ENCODE measurements around the gene PADI6. TPM values are rescaled to one million over a fixed set of nuclear protein-coding genes. Genes with fewer than 3 reads are reported as not detected.

The PADI6 gene
- total and polyA plus RNA-seq, 9 of the 15 experiments (the other 6 are each of a cell fraction or from before 2014, with no cell fraction given): not detected

GRCh38 chr1:17438318-17439249, 66.6 kb downstream of the PADI6 start (continued):
- TF ChIP-seq, protein P1, sequence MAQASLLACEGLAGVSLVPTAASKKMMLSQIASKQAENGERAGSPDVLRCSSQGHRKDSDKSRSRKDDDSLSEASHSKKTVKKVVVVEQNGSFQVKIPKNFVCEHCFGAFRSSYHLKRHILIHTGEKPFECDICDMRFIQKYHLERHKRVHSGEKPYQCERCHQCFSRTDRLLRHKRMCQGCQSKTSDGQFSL (CRISPR knock-in tag; IDR thresholded peaks at IDR 0.05): peak; percentile 46; the same call in 1 of the 2 replicates
- TF ChIP-seq, protein P1 (tag; IDR thresholded peaks at IDR 0.05): no peak; a peak in 1 of 4 replicates
- TF ChIP-seq ESRRA (IDR thresholded peaks at IDR 0.05; ENCODE audit: borderline replicate concordance, low read depth) (no peak), HSF4 (CRISPR knock-in tag; IDR thresholded peaks at IDR 0.05; ENCODE audit: borderline replicate concordance) (no peak), KAT2B (IDR thresholded peaks at IDR 0.05; ENCODE audit: low read depth, low read length) (no peak), HMG20A (CRISPR knock-in tag; conservative IDR thresholded peaks at IDR 0.05) (no peak), TRIM28 (IDR thresholded peaks at IDR 0.05) (no peak), KAT8 (IDR thresholded peaks at IDR 0.05; ENCODE audit: low read depth) (no peak), ZSCAN29 (IDR thresholded peaks at IDR 0.05) (no peak; the same call in 1 of the 2 replicates), ZBTB34 (CRISPR knock-in tag; IDR thresholded peaks at IDR 0.05) (no peak), PHF21A (IDR thresholded peaks at IDR 0.05; ENCODE audit: borderline replicate concordance, low read depth) (no peak), ZNF707 (CRISPR knock-in tag; conservative IDR thresholded peaks at IDR 0.05) (no peak), RBBP5 (IDR thresholded peaks at IDR 0.05; ENCODE audit: borderline replicate concordance, insufficient read depth, low read length, poor library complexity, severe bottlenecking) (peak; percentile 66), MAFF (IDR thresholded peaks at IDR 0.05; ENCODE audit: low read length) (no peak), FOXM1 (IDR thresholded peaks at IDR 0.05; ENCODE audit: low read depth) (no peak), FOXM1 (CRISPR knock-in tag; IDR thresholded peaks at IDR 0.05; ENCODE audit: low read depth) (no peak), CCAR2 (IDR thresholded peaks at IDR 0.05; ENCODE audit: low read depth, low read length) (no peak), POLR2H (tag; IDR thresholded peaks at IDR 0.05; ENCODE audit: low read depth) (no peak), CREM (IDR thresholded peaks at IDR 0.05; ENCODE audit: low read depth) (peak; percentile 86), ELF1 (tag; IDR thresholded peaks at IDR 0.05) (peak; percentile 74)
- TF ChIP-seq, protein P2, sequence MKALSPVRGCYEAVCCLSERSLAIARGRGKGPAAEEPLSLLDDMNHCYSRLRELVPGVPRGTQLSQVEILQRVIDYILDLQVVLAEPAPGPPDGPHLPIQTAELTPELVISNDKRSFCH (CRISPR knock-in tag; IDR thresholded peaks at IDR 0.05): no peak
- TF ChIP-seq, protein P2 (tag; IDR thresholded peaks at IDR 0.05): 0 out of 2 replicates have a peak, but pooled peaks have one; percentile 43
- TF ChIP-seq, protein P3, sequence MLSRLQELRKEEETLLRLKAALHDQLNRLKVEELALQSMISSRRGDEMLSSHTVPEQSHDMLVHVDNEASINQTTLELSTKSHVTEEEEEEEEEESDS (CRISPR knock-in tag; IDR thresholded peaks at IDR 0.05): no peak
